HG03196 (cell line): ENCODE measurements around the gene PIAS1.
"Not testable (repeated sequence)": the region's sequence is repeated elsewhere in the genome, so short reads cannot be mapped to it uniquely, and the experiment has no call there.

Experiments
- ATAC-seq: cut with Tn5 transposase; IDR thresholded peaks from one replicate; pipeline ENCODE4 v1.9.1; 2021; ENCODE audit not compliant: unreplicated experiment

The PIAS1 gene

DNA sequence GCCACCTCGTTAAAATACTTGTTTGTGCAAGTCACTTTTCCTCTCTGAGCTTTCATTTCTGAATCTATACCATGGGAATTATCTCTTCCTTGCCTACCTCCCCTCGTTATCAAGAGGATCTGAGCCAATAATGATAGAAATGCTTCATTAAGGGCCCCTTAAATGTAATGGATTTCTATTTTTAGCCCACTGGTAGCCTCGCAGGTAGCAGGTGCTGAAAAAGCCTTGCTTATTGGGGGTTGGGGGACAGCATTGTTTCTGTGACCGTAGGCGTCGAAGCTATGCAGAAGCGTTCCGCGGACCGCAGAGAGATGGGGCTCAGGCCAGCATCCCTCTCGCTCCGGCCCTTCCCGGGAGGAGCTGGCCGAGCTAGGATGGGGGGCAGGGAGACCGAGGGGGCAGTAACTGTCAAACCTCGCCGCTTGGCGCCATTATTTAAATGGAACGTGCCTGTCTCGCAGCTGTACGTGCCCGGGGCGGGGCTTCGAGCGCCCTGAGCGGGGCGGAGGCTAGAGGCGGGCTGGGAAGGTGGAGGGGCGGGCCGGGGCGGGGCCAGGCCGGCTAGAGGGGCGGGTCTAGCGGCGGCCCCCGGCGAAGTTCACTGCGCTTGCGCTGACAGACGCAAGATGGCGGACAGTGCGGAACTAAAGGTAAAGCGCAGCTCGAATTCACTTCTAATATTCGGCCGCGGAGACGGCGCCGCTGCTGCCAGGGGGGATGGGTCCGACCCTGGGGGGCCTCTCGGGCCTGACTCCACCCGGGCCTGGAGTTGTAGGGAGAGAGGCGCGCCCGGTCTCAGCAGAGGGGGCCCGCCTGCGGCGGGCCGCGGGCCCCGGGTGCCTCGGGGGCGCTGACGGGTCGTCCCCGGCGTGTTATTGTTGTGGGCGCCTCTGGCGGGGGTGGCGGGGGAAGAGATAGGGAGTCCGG lies at the start of gene PIAS1:
PIAS1 (plus strand) TSS at position 615 of the 927 bp plus-strand sequence; CDS start at position 627, 12 bp downstream.
- peak; percentile 87 for ATAC-seq

DNA sequence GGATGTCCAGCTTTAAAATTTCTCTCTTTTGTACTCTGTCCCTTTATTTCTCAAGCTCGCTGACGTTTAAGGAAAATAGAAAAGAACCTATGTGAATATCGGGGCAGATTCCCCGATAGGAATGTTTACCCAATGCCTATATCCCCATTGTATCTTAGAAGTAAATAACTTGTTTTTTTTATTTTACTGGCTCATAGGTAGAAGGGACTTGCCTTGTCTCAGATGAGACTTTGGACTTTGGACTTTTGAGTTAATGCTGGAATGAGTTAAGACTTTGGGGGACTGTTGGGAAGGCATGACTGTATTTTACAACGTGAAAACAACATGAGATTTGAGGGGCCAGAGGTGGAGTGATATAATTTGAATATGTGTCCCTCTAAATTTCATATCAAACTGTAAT lies 46.5 kb upstream of the PIAS1 start:
- ATAC-seq = not testable (repeated sequence)

DNA sequence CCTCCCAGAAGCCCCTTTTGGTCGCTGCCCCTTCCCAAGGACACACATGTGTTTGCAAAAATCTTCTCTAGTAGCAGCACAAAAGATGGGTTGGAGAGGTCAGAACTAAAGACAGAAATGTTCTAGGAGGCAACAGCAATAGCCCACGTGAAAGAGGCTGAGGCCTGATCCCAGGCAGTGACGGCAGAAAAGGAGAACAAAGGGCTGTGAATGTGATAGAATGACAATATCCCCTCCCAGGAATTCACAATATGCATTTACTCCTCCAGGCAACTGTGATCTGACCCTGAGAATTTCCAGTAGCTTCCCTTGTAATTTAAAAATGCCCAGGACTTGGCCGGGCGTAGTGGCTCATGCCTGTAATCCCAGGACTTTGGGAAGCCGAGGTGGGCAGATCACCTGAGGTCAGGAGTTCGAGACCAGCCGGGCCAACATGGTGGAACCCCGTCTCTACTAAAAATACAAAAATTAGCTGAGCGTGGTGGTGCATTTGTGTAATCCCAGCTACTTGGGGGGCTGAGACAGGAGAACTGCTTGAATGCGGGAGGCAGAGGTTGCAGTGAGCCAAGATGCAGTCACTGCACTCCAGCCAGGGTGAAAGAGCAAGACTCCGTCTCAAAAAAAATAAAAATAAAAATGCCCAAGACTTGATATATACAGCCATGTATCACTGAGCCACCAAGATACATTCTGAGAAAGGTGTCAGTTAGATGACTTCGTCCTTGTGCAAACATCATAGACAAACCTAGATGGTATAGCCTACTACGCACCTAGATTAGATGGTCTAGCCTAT lies 43.6 kb upstream of the PIAS1 start:
- no peak for ATAC-seq

DNA sequence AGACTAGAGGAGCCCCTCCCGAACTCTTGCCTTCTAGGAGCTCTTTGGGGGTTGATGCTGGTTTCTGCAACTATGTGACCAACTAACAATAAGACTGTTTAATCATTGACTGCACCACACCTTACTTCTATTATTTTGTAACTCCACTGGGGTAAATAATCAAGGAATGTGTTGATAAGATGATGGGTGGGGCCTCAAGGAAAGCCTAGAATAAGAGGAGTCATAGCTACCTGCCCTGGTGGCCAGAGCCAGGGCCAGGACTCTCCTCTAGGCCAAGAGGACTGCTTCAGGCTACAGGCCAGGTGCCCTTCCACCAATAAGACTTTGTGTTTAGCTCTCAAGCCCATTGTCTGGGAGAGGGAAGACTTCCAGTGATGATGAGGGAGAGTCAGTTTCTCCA lies 41.2 kb upstream of the PIAS1 start:
- ATAC-seq = no peak

DNA sequence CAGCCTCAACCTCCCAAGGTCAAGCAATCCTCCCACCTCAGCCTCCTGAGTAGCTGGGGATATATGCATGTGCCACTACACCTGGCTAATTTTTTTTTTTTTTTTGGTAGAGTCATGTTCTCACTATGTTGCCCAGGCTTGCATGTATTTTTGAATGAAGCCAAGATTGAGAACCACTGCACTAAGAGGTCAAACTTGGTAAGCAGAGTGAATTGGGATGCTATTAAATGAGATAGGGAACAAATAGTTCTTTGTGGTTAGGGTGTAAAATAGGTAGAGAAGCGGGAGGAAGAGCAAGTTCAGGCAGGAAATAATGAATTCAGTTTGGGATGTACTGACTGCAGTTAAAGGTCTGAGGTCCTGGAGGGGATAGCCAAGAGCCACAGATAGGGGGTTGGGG lies 39.9 kb upstream of the PIAS1 start:
- no peak for ATAC-seq

DNA sequence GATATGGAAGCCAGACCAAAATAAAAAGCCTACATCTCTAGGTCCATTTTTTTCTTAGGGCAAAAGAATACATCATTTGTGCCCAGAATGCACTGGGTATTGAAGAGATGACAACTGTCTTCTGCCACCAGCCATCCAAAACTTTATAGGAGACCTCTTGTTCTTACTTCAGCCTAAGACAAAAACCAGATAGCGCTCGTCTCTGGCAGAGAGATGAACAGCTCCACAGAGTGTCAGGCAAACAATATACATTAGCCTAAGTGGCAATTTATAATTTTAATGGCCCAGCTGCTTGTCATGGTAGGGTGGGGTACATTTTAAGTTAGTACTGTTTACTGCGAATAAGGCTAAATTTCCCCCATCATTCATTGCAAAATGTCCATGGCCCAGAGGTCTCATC lies 38.9 kb upstream of the PIAS1 start:
- ATAC-seq = no peak

DNA sequence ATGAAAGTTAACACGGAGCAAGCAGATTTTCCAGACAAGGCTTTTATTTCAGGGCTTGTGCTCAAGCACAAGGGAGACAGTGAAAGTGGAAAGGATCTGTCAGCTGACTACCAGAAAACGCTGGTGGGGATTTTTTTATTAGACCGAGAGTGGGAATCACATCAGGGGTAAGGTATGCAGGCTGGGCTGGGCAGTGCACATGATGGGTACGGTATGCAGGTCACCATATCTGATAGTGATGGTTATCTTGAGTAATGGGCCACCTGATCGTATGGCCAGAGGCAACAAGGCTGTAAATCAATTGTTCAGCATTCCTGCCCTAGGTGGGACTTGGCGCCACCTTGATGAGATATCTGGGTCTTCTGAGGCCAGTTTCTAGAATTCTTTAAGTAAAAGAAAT lies 36.9 kb upstream of the PIAS1 start:
- ATAC-seq = no peak

DNA sequence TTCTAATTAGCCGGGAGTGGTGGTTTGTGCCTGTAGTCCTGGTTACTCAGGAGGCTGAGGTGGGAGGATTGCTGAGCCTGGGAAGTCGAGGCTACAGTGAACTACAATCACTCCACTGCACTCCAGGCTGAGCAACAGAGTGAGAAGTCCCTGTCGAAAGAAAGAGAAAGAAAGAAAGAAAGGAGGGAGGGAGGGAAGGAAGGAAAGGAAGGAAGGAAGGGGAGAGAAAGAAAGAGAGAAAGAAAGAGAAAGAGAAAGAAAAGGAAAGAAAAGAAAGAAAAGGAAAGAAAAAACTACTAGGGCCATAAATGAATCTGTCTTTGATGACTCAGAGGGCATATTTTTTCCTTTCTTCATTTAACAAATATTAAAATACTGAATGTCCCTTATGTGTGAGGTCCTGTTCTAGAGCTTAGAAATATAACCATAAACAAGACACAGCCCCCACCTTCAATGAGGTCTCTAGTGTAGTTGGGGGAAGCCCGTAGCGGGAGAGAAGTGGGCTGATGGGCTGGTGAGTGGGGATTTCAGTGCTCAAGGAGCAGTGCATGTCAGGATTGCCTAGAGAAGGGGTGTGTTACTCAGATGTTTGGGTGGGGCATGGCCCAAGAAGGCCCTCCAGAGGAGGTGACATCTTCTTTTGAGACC lies 35.2 kb upstream of the PIAS1 start:
- ATAC-seq = no peak

DNA sequence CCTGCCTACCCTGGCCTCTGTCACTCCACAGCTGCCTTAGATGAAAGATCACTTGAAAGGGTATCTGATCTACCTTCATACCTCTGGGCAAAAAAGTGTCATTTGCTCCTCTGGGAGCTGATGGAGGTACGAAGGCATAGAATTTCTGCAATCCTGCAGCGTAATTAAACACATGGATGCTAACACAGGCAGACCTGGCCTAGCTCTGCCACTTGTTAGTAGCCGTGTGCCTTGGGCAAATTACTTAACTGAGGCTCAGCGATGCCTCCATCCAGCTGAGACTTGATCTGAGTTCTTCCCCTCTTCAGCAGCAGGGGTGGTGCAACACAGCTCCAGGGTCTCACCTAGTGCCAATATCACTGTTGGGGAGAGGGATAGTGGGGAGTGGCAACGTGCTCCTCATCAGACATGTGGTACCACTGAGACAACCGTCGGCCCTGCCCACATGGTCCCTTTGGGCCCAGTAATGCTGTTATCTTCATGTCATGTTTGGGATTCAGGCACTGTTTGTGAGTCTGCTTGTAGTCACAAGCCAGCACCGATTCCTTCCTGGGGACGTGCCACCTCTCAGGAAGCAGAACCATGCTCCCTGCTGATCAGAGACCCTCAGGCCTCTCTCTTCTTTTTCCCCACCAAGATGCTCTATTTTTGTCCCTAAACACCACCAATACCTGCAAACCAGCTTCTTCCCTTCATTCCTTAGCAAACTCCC lies 34.1 kb upstream of the PIAS1 start:
- no peak for ATAC-seq

DNA sequence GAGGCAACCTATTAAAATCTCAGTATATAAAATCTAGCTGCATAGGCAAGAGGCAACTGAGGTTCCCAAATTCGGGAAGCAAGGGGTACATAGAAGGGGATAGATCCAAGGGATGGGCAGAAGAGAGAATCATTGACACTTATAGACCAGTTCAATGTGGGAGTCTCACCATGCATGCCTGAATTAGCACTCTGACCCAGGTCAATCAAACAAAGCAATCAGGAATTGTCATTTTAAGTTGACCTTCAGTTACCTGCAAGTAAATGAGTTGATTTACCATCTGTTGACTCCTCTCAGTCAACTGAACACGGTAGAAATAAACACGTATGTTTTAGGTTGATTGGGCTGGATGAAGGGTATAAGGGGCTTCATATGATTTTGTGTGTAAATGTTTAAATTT lies 33.4 kb upstream of the PIAS1 start:
- ATAC-seq = no peak

DNA sequence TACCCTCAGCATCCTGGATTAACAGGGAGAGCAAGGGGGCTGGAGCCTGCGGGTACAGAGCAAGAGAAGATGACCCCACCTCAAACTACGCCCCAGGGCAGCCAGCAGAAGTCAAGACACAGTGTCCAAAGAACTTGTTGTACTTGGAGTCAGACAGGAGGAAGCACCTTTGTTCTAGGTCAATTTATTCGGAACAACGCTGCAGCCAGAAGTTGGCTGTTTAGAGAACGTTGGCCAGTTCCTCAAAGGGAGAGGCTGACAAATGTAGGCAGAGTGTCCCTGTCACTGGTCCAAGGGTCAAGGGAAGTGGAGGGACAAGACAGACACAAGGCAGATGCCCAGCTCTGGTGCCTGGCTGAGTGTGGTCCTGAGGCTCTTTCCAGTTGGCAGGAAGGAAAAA lies 32.1 kb upstream of the PIAS1 start:
- ATAC-seq = no peak

DNA sequence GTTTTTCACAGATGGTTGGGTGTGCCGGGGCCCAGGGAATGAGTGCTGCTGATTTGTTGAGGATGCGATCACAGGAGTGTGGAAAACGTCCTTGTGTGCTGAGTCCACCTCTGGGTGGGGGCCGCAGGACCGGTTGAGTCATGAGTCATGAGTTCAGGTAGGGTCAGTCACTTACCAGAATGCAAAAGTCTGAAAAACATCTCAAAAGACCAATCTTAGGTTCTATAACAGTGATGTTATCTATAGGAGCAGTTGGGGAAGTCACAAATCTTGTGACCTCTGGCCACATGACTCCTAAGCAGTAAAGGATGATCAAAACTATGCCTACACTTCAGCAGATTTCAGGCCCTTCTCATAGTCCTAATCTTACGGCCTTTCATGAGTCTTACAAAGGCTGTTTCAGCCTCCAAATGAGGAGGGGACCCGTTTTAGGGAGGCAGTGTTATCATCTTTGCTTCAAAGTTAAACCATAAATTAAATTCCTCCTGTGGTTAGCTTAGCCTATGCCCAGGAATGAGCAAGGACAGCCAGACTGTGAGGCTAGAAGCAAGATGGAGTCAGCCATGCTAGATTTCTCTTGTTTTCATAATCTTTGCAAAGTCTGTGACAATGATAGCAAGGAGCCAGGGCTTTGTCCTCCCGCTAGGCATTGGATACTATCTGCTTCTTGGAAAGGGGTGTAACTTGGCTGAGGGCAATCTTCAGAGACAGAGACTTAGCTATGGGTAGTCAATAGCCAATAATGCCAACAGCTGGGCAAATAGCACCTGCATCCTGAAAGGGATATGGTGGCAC lies 30.6 kb upstream of the PIAS1 start:
- no peak for ATAC-seq

DNA sequence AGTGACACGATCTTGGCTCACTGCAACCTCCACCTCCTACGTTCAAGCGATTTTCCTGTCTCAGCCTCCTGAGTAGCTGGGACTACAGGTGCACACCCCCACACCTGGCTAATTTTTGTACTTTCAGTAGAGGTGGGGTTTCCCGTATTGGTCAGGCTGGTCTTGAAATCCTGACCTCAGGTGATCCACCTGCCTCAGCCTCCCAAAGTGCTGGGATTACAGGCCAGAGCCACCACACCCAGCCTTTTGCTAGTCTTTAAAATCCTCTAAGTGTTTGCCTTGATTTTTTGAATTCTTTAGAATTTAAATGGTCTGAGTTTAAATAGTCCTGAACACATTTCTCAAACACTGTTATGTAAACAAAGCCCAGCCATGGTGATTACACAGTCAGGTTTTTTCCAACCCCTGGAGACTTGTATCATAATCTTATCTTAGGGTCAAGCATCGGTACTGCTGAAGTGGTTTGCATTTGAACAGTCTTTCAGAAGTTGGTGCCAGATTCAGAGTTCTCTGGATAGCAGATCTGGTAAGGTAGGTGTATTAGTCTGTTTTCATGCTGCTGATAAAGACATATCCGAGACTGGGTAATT lies 28.2 kb upstream of the PIAS1 start:
- ATAC-seq = no peak

DNA sequence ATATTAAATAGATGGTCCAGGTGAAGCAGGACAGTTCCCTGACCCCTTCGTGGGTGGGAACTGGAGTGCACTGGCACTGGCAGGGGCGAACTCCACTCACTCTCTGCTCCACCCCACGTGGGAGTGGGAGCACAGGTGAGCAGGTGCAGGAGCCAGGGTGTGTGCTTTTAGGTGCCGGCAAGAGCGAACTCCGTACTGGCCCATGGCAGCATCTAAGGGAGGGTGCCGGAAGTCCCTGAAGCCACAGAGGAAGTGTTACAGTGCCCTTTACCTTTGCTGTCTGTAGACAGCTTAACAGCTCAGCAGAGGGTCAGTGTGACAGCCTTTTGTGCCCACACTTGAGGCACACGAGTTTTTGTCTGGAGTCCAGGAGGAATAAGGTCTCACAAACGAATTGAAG lies 26.7 kb upstream of the PIAS1 start:
- ATAC-seq = no peak

DNA sequence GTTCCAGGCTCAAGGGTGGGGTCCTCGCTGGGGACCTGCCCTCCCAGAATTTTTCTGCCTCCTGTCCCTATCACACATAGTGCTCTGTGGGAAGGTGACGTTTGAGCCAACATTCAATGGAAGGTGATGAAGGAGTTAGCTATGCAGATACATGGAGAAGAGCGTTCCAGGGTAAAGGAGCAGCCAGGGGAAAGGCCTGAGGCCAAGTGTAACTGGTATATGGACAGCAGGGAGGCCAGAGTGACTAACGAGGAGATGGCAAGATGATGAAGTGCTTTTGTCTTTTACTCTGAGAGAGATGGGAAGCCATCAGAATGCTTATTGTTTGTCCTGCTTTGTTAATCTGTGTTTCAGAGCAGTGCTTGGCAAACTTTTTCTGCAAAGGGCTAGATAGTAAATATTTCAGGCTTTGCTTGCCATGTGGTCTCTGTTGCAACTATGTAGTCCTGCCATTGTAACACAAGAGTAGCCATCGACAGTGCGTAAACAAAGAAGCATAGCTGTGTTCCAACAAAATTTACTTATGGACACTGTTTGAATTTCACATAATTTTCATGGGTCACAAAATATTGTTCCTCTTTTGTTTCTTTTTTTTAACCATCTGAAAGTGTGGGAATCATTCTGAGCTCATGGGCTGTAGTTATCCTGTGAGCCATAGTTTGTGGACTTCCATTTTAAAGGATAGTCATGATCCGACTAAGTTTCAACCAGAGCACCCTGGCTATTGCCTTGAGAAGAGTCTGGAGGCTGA lies 25.8 kb upstream of the PIAS1 start:
- no peak for ATAC-seq

DNA sequence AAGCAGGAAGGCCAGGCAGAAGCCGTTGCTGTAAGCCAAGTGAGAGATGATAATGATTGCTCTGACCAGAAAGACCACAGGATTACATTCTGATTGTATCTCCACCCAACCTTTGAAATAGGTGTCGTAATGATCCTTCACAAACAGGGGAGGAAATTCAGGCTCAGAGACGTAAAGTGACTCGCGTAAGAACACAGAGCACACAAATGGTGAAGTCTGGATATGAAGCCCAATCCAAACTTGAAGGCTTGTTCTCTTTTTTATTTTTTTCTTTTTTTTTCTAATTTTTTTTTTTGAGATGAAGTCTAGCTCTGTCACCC lies 25.3 kb upstream of the PIAS1 start:
- no peak for ATAC-seq

DNA sequence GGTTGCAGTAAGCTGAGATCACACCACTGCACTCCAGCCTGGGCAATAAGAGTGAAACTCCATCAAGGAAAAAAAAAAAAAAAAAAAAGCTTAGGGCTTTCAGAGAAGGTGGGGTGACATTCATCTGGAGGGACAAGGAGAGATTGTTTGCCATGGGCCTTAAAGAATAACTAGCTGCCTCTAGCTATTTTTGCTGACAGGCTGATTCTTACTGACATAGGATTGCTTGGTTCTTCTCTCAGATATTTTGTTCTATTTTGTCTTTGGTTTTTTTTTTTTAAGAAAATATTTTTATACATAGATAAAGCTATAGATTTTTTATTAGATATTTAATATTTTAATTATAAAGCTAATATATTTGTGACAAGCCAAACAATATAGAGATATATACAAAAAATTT lies 24.2 kb upstream of the PIAS1 start:
- no peak for ATAC-seq

DNA sequence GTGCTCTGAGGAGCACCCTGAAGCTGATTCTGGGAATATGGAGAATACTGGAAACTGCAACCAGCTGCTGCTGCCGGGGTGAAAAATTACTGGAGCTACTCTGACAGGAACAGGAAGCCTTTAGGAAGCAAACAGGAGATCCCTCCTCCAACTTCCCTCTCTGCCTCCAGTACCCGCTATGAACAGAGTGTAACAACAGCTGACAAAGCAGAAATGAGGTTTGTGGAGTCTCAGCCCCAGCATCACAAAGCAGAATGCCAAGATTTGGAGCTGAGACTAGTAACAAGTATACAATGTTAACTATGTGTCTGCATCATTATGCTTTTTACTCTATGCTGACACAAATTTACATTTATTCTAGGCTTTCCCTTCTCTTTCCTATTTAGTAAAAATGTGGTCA lies 22.7 kb upstream of the PIAS1 start:
- ATAC-seq = no peak

DNA sequence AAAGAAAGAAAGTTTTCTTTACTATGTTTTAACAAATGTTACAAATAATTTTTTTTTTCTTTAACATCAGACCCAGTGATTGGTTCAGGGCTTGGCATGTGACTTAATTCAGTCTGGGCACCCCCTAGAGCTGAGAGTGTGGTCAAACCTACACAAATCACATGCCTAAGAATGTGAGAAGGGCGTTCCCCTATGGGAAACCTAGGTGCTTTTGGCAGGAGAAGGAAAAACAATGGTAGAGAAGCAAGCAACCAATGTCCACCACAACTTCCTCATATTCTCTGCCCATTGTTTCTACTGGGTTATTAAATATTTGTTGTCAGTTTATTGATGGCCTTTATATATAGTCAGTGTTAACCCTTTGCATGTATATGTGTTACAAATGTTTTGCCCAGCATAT lies 21.4 kb upstream of the PIAS1 start:
- no peak for ATAC-seq
